Testis (tissue), 2 donors: ENCODE results near the gene SYNE2.

Source experiments
- POLR2A ChIP-seq: fragments of 450-650 bp; IDR thresholded peaks from one replicate; pipeline ENCODE4 v1.6.1; 2017; ENCODE audit warnings: antibody characterized with exemption, mild to moderate bottlenecking, moderate library complexity
- TF ChIP-seq, protein P1 (sequence below), 3 experiments: fragments of 450-650 bp in 2 of 3; fragments of 200-600 bp in 1 of 3; sonication (generic) in 1 of 3; IDR thresholded peaks; one replicate each; pipeline ENCODE4 v1.5.1; 2016 to 2019; ENCODE audit warnings: antibody characterized with exemption in 3 of 3, mild to moderate bottlenecking in 2 of 3, moderate library complexity in 1 of 3

- TF ChIP-seq, protein P1, sequence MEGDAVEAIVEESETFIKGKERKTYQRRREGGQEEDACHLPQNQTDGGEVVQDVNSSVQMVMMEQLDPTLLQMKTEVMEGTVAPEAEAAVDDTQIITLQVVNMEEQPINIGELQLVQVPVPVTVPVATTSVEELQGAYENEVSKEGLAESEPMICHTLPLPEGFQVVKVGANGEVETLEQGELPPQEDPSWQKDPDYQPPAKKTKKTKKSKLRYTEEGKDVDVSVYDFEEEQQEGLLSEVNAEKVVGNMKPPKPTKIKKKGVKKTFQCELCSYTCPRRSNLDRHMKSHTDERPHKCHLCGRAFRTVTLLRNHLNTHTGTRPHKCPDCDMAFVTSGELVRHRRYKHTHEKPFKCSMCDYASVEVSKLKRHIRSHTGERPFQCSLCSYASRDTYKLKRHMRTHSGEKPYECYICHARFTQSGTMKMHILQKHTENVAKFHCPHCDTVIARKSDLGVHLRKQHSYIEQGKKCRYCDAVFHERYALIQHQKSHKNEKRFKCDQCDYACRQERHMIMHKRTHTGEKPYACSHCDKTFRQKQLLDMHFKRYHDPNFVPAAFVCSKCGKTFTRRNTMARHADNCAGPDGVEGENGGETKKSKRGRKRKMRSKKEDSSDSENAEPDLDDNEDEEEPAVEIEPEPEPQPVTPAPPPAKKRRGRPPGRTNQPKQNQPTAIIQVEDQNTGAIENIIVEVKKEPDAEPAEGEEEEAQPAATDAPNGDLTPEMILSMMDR (IDR thresholded peaks at IDR 0.05): no peak
- no peak for TF ChIP-seq POLR2A
Measured at GRCh38 chr14:63910583-63911363, 58.0 kb downstream of the SYNE2 start.
